ENCODE data around the gene ERP27. TPM values are rescaled to one million over a fixed set of nuclear protein-coding genes. Genes with fewer than 3 reads are reported as not detected.

ERP27 gene
- total and polyA plus RNA-seq, 2 donors (not counting 1 experiment from before 2014, with no cell fraction given) = 0.10 to 0.17 TPM

DNA sequence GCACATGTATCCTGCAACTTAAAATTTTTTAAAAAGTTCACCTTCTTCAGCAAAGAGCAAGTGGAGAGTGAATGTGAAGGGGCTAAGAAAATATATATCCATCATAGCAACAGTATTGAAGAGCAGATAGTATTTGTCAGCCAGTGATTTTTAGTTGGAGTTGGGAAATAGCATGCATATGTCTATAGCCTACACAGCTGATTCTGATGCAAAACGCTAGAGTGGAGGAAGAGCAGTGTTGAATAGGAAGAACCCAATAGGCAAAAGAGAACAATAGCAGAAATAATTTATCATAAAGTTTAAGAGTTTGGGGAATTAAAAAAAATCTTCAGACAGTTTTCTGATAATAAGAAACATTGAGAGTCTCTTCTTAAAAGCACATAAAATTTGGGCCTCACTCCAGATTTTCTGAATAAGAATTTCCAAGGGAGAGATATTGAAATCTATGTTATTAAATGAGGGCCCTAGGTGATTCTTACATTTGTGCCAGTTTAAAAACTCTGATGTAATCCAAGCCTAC is 46.5 kb upstream of the ERP27 start:
- Histone ChIP-seq H3K4me3 (replicated peaks in 1 of 4; ENCODE audit: control extremely low read depth in 1 of 4, insufficient read depth in 1 of 4, low read depth in 3 of 4, low read length in 4 of 4) (no peak overlapping the region), H3K9ac (ENCODE audit: insufficient read depth, low read length) (no peak overlapping the region), H3K9me3 (ENCODE audit: control insufficient read depth, insufficient read depth, low read depth, low read length) (no peaks in the 10 kb centered on the region), H3K27ac (ENCODE audit: insufficient read depth, low read length) (no peak overlapping the region), H4K20me1 (ENCODE audit: control insufficient read depth, extremely low read depth, insufficient read depth, low read length) (no peaks in the 10 kb centered on the region), H3K79me2 (ENCODE audit: control insufficient read depth, insufficient read depth, low read length) (no peaks in the 10 kb centered on the region), H3K36me3 (ENCODE audit: control insufficient read depth, insufficient read depth, low read length) (no peaks in the 10 kb centered on the region), H3K27me3 (ENCODE audit: control insufficient read depth, insufficient read depth, low read length) (no peaks in the 10 kb centered on the region), H3K4me2 (ENCODE audit: extremely low read depth, insufficient read depth, low read length) (no peak overlapping the region), H3K4me1 (ENCODE audit: control insufficient read depth, extremely low read depth, insufficient read depth, low read length) (no peaks in the 10 kb centered on the region), H2AFZ (ENCODE audit: low read length) (no peak overlapping the region)
- DNase-seq (ENCODE audit: low read depth in 2 of 2) = no peak
- TF ChIP-seq, protein P1, sequence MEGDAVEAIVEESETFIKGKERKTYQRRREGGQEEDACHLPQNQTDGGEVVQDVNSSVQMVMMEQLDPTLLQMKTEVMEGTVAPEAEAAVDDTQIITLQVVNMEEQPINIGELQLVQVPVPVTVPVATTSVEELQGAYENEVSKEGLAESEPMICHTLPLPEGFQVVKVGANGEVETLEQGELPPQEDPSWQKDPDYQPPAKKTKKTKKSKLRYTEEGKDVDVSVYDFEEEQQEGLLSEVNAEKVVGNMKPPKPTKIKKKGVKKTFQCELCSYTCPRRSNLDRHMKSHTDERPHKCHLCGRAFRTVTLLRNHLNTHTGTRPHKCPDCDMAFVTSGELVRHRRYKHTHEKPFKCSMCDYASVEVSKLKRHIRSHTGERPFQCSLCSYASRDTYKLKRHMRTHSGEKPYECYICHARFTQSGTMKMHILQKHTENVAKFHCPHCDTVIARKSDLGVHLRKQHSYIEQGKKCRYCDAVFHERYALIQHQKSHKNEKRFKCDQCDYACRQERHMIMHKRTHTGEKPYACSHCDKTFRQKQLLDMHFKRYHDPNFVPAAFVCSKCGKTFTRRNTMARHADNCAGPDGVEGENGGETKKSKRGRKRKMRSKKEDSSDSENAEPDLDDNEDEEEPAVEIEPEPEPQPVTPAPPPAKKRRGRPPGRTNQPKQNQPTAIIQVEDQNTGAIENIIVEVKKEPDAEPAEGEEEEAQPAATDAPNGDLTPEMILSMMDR (conservative IDR thresholded peaks at IDR 0.05 in 1 of 2, IDR thresholded peaks at IDR 0.05 in 1 of 2; ENCODE audit: low read depth in 1 of 2, low read length in 2 of 2) = no peak
- no peak for TF ChIP-seq EZH2 (IDR thresholded peaks at IDR 0.05; ENCODE audit: low read length, missing control alignments)

DNA sequence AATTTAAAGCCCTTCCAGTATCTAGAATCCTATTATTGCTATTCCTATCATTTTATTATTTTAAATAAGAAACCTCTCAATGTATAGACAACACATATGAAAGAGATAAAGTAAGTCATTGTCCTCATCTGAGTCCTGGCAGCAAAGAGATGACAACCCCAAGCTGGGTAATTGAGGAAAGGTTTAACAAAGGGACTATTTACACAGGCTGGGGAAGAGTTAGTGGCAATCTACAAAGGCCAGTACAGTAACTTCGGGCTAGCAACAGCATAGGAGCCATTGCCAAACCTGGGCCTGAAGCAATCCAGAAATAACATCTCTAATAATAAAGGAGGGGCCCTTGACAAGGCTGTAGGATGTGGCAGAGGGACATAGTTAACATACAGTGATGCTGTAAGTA is 45.7 kb upstream of the ERP27 start:
- no peaks in the 10 kb centered on the region for H3K79me2 ChIP-seq (ENCODE audit: control insufficient read depth, insufficient read depth, low read length)
- H3K9ac ChIP-seq (ENCODE audit: insufficient read depth, low read length) = no peak overlapping the region
- no peak overlapping the region for H3K4me3 ChIP-seq (replicated peaks in 1 of 4; ENCODE audit: control extremely low read depth in 1 of 4, insufficient read depth in 1 of 4, low read depth in 3 of 4, low read length in 4 of 4)
- H3K4me1 ChIP-seq (ENCODE audit: control insufficient read depth, extremely low read depth, insufficient read depth, low read length) = no peaks in the 10 kb centered on the region
- H3K27ac ChIP-seq (ENCODE audit: insufficient read depth, low read length) = no peak overlapping the region
- no peak overlapping the region for H3K4me2 ChIP-seq (ENCODE audit: extremely low read depth, insufficient read depth, low read length)
- H2AFZ ChIP-seq (ENCODE audit: low read length) = no peak overlapping the region
- no peak for DNase-seq (ENCODE audit: low read depth in 2 of 2)
- no peaks in the 10 kb centered on the region for H3K27me3 ChIP-seq (ENCODE audit: control insufficient read depth, insufficient read depth, low read length)
- no peaks in the 10 kb centered on the region for H3K36me3 ChIP-seq (ENCODE audit: control insufficient read depth, insufficient read depth, low read length)
- H4K20me1 ChIP-seq (ENCODE audit: control insufficient read depth, extremely low read depth, insufficient read depth, low read length) = no peaks in the 10 kb centered on the region
- no peaks in the 10 kb centered on the region for H3K9me3 ChIP-seq (ENCODE audit: control insufficient read depth, insufficient read depth, low read depth, low read length)
- TF ChIP-seq, protein P1 (conservative IDR thresholded peaks at IDR 0.05 in 1 of 2, IDR thresholded peaks at IDR 0.05 in 1 of 2; ENCODE audit: low read depth in 1 of 2, low read length in 2 of 2) = no peak
- no peak for TF ChIP-seq EZH2 (IDR thresholded peaks at IDR 0.05; ENCODE audit: low read length, missing control alignments)

DNA sequence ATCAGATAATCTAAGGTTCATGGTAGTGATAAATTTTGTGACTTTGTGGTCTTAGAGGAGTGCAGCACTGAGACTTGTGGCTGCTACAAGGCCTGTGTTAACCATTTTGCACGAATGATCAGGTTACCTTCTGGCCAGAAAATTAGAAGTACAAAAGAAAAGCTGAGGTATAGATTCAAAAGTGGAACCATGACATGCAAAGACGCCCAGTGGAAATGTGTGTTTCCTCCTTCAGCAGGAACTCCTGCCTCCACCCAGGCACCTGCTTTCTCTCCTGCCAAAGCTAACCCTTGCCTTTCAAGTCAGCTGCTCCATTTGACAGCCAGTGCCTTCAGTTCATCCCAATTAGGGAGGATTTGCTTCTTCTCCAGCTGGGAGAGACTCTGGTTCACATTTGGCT is 44.7 kb upstream of the ERP27 start:
- no peak overlapping the region for H3K9ac ChIP-seq (ENCODE audit: insufficient read depth, low read length)
- no peaks in the 10 kb centered on the region for H3K36me3 ChIP-seq (ENCODE audit: control insufficient read depth, insufficient read depth, low read length)
- TF ChIP-seq EZH2 (IDR thresholded peaks at IDR 0.05; ENCODE audit: low read length, missing control alignments) = no peak
- TF ChIP-seq, protein P1 (conservative IDR thresholded peaks at IDR 0.05 in 1 of 2, IDR thresholded peaks at IDR 0.05 in 1 of 2; ENCODE audit: low read depth in 1 of 2, low read length in 2 of 2) = no peak
- no peaks in the 10 kb centered on the region for H3K9me3 ChIP-seq (ENCODE audit: control insufficient read depth, insufficient read depth, low read depth, low read length)
- no peak for DNase-seq (ENCODE audit: low read depth in 2 of 2)
- H4K20me1 ChIP-seq (ENCODE audit: control insufficient read depth, extremely low read depth, insufficient read depth, low read length) = no peaks in the 10 kb centered on the region
- no peak overlapping the region for H2AFZ ChIP-seq (ENCODE audit: low read length)
- no peak overlapping the region for H3K4me3 ChIP-seq (replicated peaks in 1 of 4; ENCODE audit: control extremely low read depth in 1 of 4, insufficient read depth in 1 of 4, low read depth in 3 of 4, low read length in 4 of 4)
- H3K79me2 ChIP-seq (ENCODE audit: control insufficient read depth, insufficient read depth, low read length) = no peaks in the 10 kb centered on the region
- no peak overlapping the region for H3K4me2 ChIP-seq (ENCODE audit: extremely low read depth, insufficient read depth, low read length)
- no peak overlapping the region for H3K27ac ChIP-seq (ENCODE audit: insufficient read depth, low read length)
- no peaks in the 10 kb centered on the region for H3K27me3 ChIP-seq (ENCODE audit: control insufficient read depth, insufficient read depth, low read length)
- H3K4me1 ChIP-seq (ENCODE audit: control insufficient read depth, extremely low read depth, insufficient read depth, low read length) = no peaks in the 10 kb centered on the region

All from fibroblast of lung (primary cell).